CD14-positive monocyte (primary cell): ENCODE measurements around the gene OTUD3. TPM values are rescaled to one million over a fixed set of nuclear protein-coding genes. Genes with fewer than 3 reads are reported as not detected.
A peak's percentile ranks its signal among the peaks of the same experiment; 100 is the strongest.

Experiments
- DNase-seq, 3 donors: peaks; one replicate each; pipeline ENCODE4 v3.0.0-alpha.2; 2011 to 2022
- H2AFZ ChIP-seq: 2 replicates; pipeline ENCODE4 v1.6.0; 2012; ENCODE audit warnings: mild to moderate bottlenecking, low read depth, low read length, inconsistent platforms; ENCODE audit not compliant: insufficient read depth, poor library complexity, severe bottlenecking
- H3K27ac ChIP-seq, 2 donors: 1 replicate in 1 of 2; 2 replicates in 1 of 2; pipeline ENCODE4 v1.5.1; 2012 to 2013; ENCODE audit warnings: low read length in 2 of 2, control low read depth in 1 of 2, inconsistent platforms in 1 of 2, low read depth in 1 of 2, mild to moderate bottlenecking in 1 of 2
- H3K27me3 ChIP-seq, 2 donors: one replicate each; pipeline versions ENCODE4 v1.6.0 to v1.6.1; 2011 to 2013; ENCODE audit warnings: low read length in 2 of 2; ENCODE audit not compliant: control insufficient read depth in 2 of 2, insufficient read depth in 2 of 2
- H3K36me3 ChIP-seq, 2 donors: replicated peaks in 1 of 2; 1 replicate in 1 of 2; 2 replicates in 1 of 2; pipeline versions ENCODE4 v1.5.1 to v1.6.1; 2012 to 2013; ENCODE audit warnings: low read length in 2 of 2, control low read depth in 1 of 2, inconsistent platforms in 1 of 2, mild to moderate bottlenecking in 1 of 2; ENCODE audit not compliant: insufficient read depth in 2 of 2, control insufficient read depth in 1 of 2
- H3K4me1 ChIP-seq, 2 donors: 1 replicate in 1 of 2; 2 replicates in 1 of 2; pipeline versions ENCODE4 v1.5.1 to v1.6.1; 2012 to 2013; ENCODE audit warnings: low read length in 2 of 2, control low read depth in 1 of 2, inconsistent platforms in 1 of 2, mild to moderate bottlenecking in 1 of 2, moderate library complexity in 1 of 2; ENCODE audit not compliant: insufficient read depth in 2 of 2, control insufficient read depth in 1 of 2
- H3K4me2 ChIP-seq: replicated peaks from 2 replicates; pipeline ENCODE3; 2012; ENCODE audit warnings: low read length, moderate library complexity, mild to moderate bottlenecking; ENCODE audit not compliant: poor library complexity, severe bottlenecking; ENCODE audit errors: extremely low read depth
- H3K4me3 ChIP-seq, 3 experiments: fragments of 200-600 bp in 1 of 3; sonication (generic) in 1 of 3; replicated peaks in 1 of 3; 1 replicate in 2 of 3; 2 replicates in 1 of 3; pipeline ENCODE4 v1.5.1; 2011 to 2013; ENCODE audit warnings: low read length in 3 of 3, mild to moderate bottlenecking in 3 of 3, control low read depth in 2 of 3, low read depth in 2 of 3, inconsistent platforms in 1 of 3, moderate library complexity in 1 of 3
- H3K79me2 ChIP-seq: 2 replicates; pipeline ENCODE4 v1.6.0; 2012; ENCODE audit warnings: mild to moderate bottlenecking, control low read depth, inconsistent platforms, low read length, moderate library complexity; ENCODE audit not compliant: insufficient read depth
- H3K9ac ChIP-seq: 2 replicates; pipeline ENCODE4 v1.6.0; 2017; ENCODE audit warnings: low read length, mild to moderate bottlenecking; ENCODE audit not compliant: insufficient read depth, poor library complexity, severe bottlenecking
- H3K9me3 ChIP-seq, 2 donors: replicated peaks in 1 of 2; 1 replicate in 1 of 2; 2 replicates in 1 of 2; pipeline versions ENCODE4 v1.5.1 to v1.6.1; 2012 to 2013; ENCODE audit warnings: low read length in 2 of 2, control low read depth in 1 of 2; ENCODE audit not compliant: control insufficient read depth in 1 of 2, insufficient read depth in 1 of 2
- H4K20me1 ChIP-seq: 2 replicates; pipeline ENCODE4 v1.6.0; 2012; ENCODE audit warnings: mild to moderate bottlenecking, low read length, control low read depth, moderate library complexity; ENCODE audit not compliant: insufficient read depth
- H3K27ac Mint-ChIP-seq, 7 donors: one replicate each; pipeline ENCODE4 v1.8.0; 2020; ENCODE audit warnings: mild to moderate bottlenecking in 7 of 7, mixed read lengths in 7 of 7, moderate library complexity in 6 of 7, inconsistent platforms in 2 of 7
- H3K27me3 Mint-ChIP-seq, 3 donors: one replicate each; pipeline ENCODE4 v1.8.0; 2021 to 2022; ENCODE audit warnings: low read depth in 3 of 3, mild to moderate bottlenecking in 3 of 3, mixed read lengths in 3 of 3, moderate library complexity in 3 of 3, inconsistent platforms in 1 of 3
- H3K36me3 Mint-ChIP-seq, 2 donors: one replicate each; pipeline ENCODE4 v1.8.0; 2020; ENCODE audit warnings: mixed read lengths in 2 of 2, inconsistent platforms in 1 of 2, mild to moderate bottlenecking in 1 of 2
- H3K4me1 Mint-ChIP-seq: one replicate; pipeline ENCODE4 v1.8.0; 2020; ENCODE audit warnings: mild to moderate bottlenecking, mixed read lengths
- H3K4me3 Mint-ChIP-seq, 2 donors: one replicate each; pipeline ENCODE4 v1.8.0; 2020; ENCODE audit warnings: mild to moderate bottlenecking in 2 of 2, mixed read lengths in 2 of 2, moderate library complexity in 1 of 2
- H3K9me3 Mint-ChIP-seq, 7 donors: one replicate each; pipeline ENCODE4 v1.8.0; 2020 to 2022; ENCODE audit warnings: mixed read lengths in 7 of 7, mild to moderate bottlenecking in 6 of 7, moderate library complexity in 6 of 7, inconsistent platforms in 2 of 7
- WGBS: methylation state at CpG from one replicate; pipeline ENCODE4 v1.1.5; 2013; ENCODE audit warnings: missing lambda C conversion rate; ENCODE audit not compliant: insufficient coverage; 5-methylcytosine and 5-hydroxymethylcytosine counted together
- intact Hi-C, 2 donors: fragments of 100-400 bp; cut with micrococcal nuclease; formaldehyde crosslinking; loops; one replicate each; pipeline versions ENCODE4 v1.15.0 to v1.15.1; 2023
- polyA plus RNA-seq, 3 donors: library from polyadenylated mRNA; depleted of rRNA in 1 of 3; unstranded in 2 of 3; stranded (reverse) in 1 of 3; fragments of 300-500 nt in 2 of 3; fragments of >200 nt in 1 of 3; fragmentation: Illumina TruSeq in 2 of 3; gene quantifications; 1 replicate in 2 of 3; 2 replicates in 1 of 3; pipeline ENCODE4 v1.2.3, GENCODE V29; 2012 to 2021
- TF ChIP-seq, protein P1 (sequence below): fragments of 200-600 bp; IDR thresholded peaks from one replicate; pipeline ENCODE4 v1.8.0; 2022; ENCODE audit warnings: antibody characterized with exemption, mild to moderate bottlenecking

Gene OTUD3
- polyA plus RNA-seq, 3 donors, result 0.05 to 3.8 (median 1.2) TPM

DNA sequence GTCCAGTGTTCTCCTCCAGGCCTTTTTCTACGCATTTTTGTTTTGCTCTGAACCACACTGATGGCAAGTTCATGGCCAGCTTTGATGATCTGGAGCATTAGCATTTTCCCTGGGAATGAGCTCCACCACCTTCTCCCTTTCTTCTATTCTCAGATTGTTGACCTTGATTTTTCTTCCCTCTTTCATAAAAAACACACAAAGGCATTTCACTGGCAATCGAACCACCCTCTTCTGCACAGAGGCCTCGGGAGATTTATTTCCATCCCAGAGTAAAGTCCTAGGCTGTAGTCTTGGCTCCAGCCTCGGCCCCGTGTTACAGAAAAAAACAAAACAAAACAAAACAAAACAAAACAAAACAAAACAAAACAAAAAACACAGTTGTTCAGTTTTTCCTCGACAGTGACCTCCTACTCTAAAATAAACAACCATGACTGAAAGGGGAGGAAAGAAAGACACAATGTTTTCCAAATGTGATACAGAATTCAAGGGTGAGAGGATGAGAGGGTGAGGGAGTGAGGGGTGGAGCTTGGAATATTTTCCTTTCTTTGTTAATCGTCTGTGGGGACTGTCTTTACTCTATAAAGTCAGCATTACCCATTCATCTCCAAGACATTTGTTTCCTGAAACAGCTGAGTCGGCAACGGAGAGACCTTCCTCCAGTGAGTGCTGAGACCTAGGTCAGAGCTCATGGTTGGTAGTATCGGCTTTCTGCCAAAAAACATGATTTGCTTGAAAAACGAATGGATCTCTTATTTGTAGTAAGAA lies 37.3 kb upstream of the OTUD3 start:
- TF ChIP-seq, protein P1, sequence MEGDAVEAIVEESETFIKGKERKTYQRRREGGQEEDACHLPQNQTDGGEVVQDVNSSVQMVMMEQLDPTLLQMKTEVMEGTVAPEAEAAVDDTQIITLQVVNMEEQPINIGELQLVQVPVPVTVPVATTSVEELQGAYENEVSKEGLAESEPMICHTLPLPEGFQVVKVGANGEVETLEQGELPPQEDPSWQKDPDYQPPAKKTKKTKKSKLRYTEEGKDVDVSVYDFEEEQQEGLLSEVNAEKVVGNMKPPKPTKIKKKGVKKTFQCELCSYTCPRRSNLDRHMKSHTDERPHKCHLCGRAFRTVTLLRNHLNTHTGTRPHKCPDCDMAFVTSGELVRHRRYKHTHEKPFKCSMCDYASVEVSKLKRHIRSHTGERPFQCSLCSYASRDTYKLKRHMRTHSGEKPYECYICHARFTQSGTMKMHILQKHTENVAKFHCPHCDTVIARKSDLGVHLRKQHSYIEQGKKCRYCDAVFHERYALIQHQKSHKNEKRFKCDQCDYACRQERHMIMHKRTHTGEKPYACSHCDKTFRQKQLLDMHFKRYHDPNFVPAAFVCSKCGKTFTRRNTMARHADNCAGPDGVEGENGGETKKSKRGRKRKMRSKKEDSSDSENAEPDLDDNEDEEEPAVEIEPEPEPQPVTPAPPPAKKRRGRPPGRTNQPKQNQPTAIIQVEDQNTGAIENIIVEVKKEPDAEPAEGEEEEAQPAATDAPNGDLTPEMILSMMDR, result no peak
- Histone ChIP-seq H3K4me3 (no peak overlapping the region), H3K4me1 (no peaks in the 10 kb centered on the region), H3K79me2 (no peaks in the 10 kb centered on the region), H3K36me3 (no peaks in the 10 kb centered on the region), H3K9me3 (no peaks in the 10 kb centered on the region), H4K20me1 (no peaks in the 10 kb centered on the region), H3K9ac (no peak overlapping the region), H3K4me2 (no peak overlapping the region), H3K27me3 (peaks cover 4 to 15% of the 10 kb centered on the region in 2 donors), H3K27ac (no peak overlapping the region), H2AFZ (no peak overlapping the region)
- 52% methylated on average over 4 of the region's 11 CpGs for WGBS
- H3K4me3 Mint-ChIP-seq, result peak overlapping the region in 1 of 2 donors; percentile 31
- peaks cover 18 to 37% (median 21%) of the 10 kb centered on the region in 3 donors for H3K27me3 Mint-ChIP-seq
- no peak for DNase-seq
- no peaks in the 10 kb centered on the region for H3K36me3 Mint-ChIP-seq
- peaks cover 0 to 5% (median 0%) of the 10 kb centered on the region in 7 donors for H3K9me3 Mint-ChIP-seq
- H3K4me1 Mint-ChIP-seq, result no peaks in the 10 kb centered on the region
- intact Hi-C loops, result no loop called here
- H3K27ac Mint-ChIP-seq, result peak overlapping the region in 1 of 7 donors; percentile 43

DNA sequence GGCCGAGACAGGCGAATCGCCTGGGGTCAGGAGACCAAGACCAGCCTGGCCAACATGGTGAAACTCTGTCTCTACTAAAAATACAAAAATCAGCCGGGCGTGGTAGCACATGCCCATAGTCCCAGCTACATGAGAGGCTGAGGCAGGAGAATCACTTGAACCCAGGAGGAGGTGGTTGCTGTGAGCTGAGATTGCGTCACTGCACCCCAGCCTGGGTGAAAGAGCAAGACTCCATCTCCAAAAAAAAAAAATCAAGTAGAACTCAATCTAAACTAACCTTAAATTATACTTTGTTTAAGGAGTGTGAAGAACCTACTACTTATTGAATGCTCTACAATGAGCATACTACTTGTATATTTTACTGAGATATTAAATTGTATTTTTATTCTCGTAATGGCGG lies 36.6 kb upstream of the OTUD3 start:
- H3K36me3 Mint-ChIP-seq, result no peaks in the 10 kb centered on the region

More for the DNA sequence above, 36.6 kb upstream of the OTUD3 start:
- Mint-ChIP-seq H3K27me3 (peaks cover 18 to 40% (median 21%) of the 10 kb centered on the region in 3 donors), H3K4me1 (no peaks in the 10 kb centered on the region), H3K4me3 (no peak overlapping the region), H3K9me3 (peaks cover 0 to 5% (median 0%) of the 10 kb centered on the region in 7 donors), H3K27ac (no peak overlapping the region)
- DNase-seq, result no peak
- Histone ChIP-seq H3K4me3 (no peak overlapping the region), H3K36me3 (no peaks in the 10 kb centered on the region), H3K27ac (no peak overlapping the region), H3K4me1 (no peaks in the 10 kb centered on the region), H3K9ac (no peak overlapping the region), H3K9me3 (no peaks in the 10 kb centered on the region), H2AFZ (no peak overlapping the region), H3K4me2 (no peak overlapping the region), H3K79me2 (no peaks in the 10 kb centered on the region), H4K20me1 (no peaks in the 10 kb centered on the region), H3K27me3 (peaks cover 4 to 15% of the 10 kb centered on the region in 2 donors)
- WGBS, result no CpG with 5 or more reads among the region's 8 CpGs
- intact Hi-C loops, result no loop called here
- TF ChIP-seq, protein P1, result no peak
